GM21576 (cell line): ENCODE measurements around the gene EML5.

Experiments used
- ATAC-seq: cut with Tn5 transposase; IDR thresholded peaks from one replicate; pipeline ENCODE4 v1.9.1; 2021; ENCODE audit warnings: mild to moderate bottlenecking, moderate library complexity; ENCODE audit not compliant: unreplicated experiment

Gene EML5

GRCh38 chr14:88565427-88565826, 227.3 kb downstream of the EML5 start:
- no peak for ATAC-seq

DNA sequence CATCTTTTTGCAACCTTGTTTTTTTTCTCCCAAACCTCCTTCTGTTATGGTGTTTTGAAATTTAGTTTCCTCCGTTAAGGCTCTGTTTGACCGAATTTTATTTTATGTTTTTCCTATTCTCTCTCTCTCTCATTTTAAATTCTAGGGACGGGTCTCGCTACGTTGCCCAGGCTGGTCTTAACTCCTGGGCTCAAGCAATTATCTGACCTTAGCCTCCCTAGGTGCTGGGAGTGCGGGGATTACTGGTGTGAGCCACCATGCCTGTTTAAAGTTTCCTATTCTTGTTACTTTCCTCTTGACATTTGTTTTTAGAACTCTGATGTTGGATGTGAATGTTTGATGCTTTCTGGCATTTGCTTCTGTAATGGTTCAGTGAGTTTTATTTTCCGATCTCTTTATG, 228.9 kb downstream of the EML5 start:
- no peak for ATAC-seq

- ATAC-seq: peak; percentile 95
These were observed 229.7 kb downstream of the EML5 start, which contains the start of gene ZC3H14 for GRCh38 chr14:88562831-88563686. Gene ZC3H14, plus strand, starts transcription at chr14:88563037. Its CDS starts 97 bp downstream, at chr14:88563134.

DNA sequence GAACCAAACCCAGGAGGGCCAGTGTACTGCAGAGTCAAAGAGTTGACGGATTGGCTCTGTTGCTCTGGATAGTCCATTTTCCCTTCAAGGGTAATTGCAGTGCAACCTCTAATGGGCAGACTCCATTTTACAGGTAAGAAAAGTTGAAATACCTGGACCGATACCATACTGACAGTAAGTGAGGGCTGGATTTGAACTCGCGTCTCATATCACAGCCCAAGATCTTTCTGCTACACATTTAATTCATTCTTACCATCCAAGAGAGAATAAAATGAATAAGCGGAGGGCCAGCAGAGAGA, 230.3 kb downstream of the EML5 start:
- ATAC-seq: no peak
